Activated T-cell treated with anti-CD3 and anti-CD28 coated beads for 48 hours (primary cell): ENCODE data around the gene RILPL2.
A peak's percentile ranks its signal among the peaks of the same experiment; 100 is the strongest.
"Not testable (repeated sequence)": the region's sequence is repeated elsewhere in the genome, so short reads cannot be mapped to it uniquely, and the experiment has no call there.

Experiments used
- DNase-seq: peaks from one replicate; pipeline ENCODE4 v3.0.0-alpha.2; 2020; ENCODE audit warnings: low read depth

Gene RILPL2

DNA sequence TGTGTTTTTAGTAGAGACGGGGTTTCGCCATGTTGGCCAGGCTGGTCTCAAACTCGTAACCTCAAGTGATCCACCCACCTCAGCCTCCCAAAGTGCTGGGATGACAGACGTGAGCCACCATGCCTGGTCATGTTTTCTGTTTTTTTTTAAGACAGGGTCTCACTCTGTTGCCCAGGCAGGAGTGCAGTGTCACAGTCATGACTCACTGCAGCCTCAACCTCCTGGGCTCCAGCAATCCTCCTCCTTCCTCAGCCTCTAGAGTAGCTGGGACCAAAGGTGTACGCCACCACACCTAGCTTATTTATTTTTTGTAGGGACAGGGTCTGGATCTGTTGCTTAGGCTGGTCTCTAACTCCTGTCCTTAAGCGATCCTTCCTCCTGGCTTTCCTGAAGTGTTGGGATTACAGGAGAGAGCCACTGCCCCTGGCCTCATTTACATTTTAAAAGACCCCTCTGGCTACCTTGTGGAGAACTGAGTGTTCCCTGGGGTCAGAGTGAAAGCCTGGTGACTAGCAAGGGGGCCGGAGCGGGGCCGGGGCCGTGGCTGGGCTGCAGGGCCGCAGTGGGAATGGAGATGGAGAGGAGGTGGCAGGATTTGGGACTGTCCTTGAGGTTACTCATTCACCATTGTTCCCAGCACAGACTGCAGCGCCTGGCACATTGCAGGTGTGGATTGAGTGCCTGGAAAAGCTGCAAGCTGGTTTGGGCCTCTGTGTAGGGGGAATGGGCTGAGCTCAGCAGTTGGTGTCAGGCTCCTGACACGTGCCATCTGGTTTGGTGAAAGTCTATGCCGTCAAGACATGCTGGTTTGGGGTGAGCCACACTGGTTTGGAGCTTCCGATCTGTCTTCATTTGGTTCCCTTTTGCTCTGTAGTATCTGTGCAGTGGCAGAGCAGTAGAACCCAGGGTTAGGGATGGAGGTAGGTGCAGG, 34.5 kb downstream of the RILPL2 start:
- DNase-seq: no peak

DNA sequence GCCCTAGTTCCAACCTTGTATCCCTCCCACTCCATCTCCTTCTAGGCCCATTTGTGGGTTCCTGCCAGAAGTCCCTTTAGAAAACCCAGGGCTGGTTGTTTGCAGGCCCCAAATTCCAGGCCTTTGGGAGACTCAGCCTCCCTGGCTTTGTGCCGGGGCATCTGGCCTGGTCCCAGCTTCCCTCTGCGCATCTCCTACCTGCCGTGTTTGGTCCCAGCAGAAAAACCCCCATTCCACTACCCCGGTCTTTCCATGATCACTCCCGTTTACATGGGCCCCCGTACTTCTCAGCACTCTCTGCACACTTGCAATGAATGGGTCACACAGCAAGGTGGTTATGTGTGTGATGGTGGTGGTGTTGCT, 37.2 kb downstream of the RILPL2 start:
- DNase-seq: no peak

DNA sequence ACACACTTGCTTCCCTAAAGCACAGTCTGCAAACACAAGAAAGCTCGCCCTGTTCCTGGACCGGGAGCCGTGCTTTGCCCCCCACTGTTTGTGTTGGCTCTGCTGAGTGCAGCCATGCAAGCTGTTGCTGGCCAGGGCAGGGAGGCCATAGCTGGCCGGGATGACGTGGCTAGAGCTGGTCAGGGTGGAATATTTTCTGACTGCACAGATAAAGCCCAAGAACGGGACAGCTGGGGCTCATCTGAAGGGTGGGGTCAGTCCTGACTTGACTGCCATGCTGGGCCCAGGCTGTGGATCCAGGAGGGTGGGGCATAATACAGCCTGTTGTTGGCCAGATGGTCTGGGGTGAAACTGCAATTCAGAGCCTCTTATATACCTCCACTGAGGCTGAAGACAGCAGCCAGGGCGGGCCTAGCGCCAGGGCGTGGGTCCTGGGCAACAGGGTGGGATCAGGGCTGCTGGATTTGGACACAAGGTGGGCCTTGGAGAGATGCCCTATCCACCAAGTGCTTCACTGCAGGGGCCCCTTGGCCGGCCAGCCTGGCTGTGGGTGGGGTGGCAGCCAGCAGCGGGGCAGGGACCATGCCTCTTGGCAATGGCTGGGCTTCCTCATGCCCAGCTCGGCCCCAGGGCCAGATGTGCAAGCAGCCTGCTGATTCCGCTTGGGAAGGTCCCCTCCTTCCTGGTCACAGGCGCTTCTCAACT, 37.8 kb downstream of the RILPL2 start:
- no peak for DNase-seq

DNA sequence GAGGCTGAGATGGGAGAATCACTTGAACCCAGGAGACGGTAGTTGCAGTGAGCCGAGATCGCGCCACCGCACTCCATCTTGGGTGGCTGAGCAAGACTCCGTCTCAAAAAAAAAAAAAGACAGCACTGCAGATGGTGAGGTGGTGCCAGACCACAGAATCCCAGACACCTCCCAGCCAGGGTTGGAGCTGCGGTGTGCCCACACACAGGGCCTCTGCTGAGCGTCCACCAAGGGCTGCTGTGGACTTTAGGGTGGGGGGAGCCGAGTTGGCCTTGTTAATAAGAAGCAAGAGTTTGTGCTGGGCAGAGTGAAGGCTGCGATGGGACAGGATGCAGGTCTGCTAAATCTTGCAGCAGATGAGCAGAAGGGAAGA, 38.3 kb downstream of the RILPL2 start:
- no peak for DNase-seq

DNA sequence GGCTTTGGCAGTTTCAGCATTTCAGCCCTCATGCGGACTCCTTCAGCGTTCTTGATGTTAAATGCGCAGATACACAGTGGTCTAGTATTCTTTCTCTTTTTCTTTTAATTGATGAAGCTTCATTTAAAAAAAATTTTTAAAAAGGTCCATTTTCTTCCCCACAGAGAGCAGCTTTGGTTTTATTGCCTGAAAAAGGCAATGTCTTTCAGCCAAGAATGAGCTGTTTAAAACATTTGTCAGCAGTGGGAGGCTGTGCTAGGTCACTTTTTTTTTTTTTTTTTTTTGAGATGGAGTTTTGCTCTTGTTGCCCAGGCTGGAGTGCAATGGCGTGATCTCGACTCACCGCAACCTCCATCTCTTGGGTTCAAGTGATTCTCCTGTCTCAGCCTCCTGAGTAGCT, 39.1 kb downstream of the RILPL2 start:
- no peak for DNase-seq

DNA sequence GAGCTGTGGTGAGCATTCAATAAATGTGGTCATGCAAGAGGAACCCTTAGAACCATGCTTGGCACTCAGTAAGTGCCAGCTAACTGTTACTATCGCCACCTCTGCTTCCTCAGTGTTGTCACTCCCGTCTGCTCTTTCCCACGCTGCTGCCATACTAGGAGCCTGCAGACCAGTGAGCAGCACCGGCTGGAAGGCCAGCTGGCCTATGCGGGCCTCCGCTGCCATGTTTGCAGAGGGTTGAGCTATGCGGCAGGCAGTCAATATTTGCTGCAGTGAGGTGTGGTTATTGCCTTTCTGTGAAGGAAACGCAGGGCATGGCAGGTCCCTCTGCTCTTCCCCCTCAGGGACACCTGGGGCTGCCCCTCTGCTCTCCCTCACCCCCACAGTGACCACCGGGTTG, 39.5 kb downstream of the RILPL2 start:
- no peak for DNase-seq

DNA sequence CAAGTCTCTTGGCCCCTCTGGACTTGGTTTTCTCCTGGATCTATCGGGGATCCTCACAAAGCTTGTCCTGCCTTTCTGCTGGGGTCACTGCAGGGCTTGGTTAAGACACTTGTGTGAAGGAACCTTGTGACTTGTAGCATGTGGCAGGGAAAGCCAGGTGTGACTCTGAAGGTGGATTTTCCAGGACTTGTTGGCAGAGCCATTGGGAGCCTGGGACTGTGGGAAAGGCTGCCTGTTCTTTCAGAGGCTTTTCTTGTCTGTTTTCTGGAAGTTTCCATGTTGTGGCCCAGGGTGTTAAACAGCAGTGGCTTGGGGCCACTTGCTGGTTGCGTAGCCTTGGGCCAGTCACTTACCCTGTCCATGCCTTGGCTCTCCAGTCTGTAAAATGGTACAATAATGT, 39.9 kb downstream of the RILPL2 start:
- no peak for DNase-seq

DNA sequence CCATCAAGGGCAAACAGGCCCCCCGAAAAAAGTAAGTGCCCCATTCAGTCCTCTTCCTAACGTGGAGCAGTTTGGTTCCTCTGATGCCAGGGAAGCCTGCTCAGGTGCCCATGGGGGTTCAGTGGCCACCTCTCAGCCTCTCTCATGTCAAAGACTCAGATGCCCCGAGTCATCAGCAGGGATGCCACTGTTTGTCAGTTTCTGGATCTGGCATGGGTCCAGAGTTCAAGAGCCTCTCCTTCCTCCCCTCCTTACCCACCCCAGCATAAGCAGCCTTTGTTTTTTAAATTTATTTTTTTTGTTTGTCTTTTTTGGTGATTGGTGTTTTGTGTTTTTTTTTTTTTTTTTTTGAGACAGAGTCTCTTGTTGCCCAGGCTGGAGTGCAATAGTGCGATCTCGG, 41.2 kb downstream of the RILPL2 start:
- DNase-seq: no peak

DNA sequence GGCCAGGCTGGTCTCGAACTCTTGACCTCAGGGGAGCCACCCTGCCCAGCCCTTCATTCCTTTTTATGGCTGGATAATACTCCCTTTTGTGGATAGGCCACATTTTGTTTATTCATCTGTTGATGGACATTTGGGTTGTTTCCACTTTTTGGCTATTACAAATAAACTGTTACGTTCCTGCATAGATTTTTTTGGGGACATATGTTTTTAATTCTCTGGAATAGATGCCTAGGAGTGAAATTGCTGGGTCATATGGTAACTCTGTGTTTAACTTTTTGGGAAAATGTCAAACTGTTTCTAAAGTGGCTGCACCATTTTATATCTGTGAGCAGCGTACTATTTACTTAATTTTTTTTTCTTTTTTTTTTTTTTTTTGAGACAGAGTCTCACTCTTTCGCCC, 42.7 kb downstream of the RILPL2 start:
- DNase-seq: no peak

DNA sequence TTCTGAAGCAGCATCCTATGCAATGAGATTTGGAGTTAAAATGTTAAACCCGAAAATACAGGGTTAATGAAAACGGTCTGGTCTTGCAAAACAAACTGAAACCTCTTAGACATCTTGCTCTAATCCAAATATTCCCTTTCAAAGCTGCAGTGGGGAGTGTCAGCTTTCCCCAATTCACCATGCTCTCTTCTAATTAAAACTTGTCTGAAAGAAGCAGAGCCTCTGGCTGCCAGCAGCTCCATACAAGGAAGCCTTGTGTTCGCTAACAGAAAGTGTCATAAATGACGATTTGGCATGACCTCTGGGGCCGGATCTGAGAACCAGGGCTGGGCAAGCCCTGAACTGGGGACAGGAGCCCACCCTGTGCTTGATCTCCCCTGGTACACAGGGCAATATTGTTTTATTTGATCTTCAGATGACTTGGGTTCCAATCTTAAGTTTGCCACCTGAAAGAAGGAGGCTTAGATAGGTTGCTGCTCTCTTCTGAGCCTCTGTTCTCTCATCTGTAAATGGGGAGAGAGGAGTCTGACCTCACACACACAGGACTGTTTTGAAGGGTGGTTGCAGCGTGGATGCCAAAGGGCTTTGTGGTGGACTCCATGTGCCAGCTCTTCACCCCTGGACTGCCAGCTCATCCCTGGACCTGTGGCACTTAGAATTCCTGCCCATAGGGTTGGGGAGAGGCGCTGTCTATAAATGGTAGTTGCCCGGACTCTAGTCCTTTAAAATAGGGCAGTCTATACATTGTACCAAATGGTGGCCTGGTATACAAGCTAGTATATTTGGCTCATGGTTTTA, 44.7 kb downstream of the RILPL2 start:
- DNase-seq: no peak

DNA sequence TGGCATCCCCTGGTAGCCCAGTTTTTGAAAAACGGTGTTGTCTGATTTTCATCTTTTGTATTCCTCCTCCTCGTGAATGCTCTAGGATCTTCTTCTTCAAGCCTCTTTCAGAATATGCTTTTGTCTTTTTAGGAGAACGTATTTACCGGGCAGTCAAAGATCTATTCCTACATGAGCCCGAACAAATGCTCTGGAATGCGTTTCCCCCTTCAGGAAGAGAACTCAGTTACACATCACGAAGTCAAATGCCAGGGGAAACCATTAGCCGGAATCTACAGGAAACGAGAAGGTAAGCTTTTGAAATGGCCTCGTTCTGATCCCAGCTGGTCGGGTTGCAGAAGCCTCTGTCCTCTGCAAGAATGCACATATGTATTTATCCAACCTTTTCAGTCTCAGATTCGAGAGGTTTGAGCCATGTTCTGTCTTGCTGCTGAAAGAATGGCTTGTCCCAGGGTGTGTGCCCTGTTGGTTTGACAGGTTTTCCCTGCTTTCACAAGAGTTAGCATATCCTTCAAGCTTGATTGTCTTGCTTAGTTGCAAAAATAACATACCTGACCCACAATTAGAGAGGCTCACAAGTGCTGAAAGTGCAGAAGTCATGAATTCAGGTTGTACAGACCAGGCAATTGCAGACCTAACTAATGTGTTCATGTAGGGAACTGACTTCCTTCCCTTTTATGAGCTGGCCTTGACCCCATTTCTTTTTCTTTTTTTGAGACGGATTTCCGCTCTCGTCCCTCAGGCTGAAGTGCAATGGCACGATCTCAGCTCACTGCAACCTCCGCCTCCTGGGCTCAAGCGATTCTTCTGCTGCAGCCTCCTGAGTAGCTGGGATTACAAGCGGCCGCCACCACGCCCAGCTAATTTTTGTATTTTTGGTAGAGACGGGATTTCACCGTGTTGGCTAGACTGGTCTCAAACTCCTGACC, 45.7 kb downstream of the RILPL2 start:
- DNase-seq: no peak

DNA sequence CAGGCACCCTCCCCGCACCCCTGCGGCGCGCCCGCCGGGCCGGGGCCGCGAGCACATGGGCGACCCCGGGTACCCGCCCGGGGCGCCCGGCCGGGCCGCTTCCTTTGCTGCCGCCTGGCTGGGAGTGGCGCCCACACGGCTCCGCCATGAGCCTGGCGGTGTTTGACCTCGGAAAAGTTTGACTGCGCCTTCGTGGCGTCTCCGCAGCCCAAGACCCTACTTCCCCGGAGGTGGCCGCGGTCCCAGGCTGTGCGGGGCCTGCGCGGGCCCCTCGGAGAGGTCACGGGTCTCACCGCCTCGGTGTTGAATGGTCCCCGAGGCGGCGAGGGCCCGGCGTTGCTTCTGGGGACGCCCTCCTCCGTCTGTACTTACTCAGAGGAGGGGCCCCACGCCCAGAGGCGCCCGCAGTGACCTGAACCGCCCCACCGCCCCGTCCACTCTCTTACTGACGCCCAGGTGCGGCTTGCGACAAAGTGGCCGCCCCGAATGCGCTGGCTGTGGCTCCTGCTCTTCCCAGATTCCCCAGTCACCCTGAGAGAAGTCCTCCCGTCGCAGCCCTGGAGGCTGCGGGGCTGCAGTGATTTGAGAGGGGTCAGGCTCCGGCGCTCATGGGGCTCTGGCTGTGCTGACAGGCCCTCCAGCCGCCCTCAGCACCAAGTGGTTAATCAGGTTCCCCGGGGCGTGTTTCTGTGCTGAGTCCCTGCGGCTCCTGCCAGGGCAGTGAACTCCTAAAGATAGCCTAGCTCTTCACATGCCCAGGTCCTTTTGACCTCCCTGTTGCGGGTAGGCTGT, 46.7 kb downstream of the RILPL2 start:
- peak; percentile 25 for DNase-seq

DNA sequence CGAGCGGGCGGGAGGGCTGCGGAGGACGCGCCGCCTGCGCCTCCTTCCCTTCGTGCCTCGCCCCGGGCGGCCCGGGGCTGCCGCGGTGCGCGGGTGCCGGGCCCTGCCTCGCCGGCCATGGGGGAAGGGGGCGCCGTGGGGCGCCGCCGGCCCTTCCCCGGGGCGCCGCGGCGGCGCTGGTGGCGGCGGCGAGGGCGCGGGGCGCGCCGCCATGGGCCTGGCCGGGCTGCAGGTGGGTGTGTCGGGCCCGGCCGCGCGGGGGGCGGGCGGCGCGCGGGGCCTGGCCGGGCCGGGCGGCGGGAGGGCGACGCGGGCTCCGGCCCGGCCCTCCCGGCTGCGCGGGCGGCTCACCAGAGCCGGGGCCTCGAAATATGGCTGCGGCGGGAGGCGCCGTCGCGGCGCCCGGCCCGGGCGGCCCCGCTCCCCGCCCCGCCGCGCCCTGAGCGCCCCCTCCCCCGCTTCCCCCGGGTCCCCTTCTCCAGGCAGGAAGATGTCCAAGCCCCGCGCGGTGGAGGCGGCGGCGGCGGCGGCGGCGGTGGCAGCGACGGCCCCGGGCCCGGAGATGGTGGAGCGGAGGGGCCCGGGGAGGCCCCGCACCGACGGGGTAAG, 47.4 kb downstream of the RILPL2 start:
- DNase-seq: no peak

DNA sequence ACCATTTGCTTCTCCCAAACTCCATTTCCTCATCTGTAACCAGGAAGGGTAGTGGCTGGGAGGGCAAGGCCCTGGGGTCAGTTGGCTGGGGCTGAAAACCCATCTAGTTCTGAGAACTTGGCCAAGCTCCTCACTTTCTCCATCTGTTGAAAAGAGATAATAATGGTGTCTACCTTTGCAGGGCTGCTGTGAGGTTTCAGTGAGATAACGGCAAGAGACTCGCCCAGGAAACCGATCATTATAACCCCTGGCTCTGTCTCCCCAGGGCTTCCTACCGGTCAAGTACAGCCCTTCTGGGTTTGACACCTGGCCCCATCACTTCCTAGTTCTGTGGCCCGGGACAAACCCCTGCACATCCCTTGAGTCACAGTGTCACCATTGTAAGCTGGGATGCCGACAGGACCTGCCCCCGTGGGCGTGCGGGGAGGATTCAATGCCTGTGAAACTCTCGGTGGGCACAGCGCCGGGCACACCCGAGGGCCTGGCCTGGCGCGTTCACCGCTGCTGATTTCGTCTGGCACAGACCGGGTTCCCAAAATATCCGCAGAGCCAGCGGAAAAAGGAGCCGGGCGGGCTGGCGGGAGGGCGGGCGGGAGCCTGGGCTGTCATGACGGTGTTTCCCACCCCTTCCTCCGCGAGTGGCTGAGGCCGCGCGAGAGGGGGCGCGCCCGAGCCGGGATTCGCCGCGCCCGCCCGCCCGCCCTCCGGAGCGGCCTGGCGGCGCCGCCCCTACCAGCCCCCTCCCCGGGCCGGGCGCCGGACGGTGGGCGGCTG, 48.1 kb downstream of the RILPL2 start:
- DNase-seq: peak; percentile 72

DNA sequence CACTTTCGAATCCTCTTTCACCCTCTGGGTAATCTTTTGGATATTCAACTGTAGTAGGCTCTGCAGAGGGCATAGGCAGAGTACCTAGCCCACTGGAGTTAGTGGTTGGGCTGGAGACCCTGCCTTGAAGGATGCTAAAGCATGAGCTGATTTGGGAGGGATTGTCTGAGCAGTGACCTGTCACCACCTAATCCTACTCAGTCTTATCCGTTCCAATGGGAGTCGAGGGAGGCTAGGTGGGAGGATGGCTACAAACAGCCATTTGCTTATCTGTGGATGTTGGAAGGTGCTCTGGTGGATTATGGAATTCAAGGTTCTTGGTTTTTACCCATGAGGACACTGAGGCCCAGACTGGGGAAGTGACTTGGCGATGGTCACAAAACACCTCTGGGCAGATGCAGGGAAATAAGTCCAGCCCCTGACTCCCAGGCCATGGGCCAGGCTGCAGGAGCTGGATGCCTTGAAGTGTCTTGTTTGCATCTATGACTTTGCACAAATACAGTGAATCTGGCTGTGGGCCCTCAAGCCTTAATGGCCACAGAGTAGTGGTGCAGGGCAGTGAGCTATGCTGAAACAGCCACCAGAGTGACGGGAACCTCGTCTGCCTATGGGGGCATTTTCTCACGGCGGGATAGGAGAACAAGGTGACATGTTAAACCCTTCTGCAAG, 48.8 kb downstream of the RILPL2 start:
- no peak for DNase-seq

DNA sequence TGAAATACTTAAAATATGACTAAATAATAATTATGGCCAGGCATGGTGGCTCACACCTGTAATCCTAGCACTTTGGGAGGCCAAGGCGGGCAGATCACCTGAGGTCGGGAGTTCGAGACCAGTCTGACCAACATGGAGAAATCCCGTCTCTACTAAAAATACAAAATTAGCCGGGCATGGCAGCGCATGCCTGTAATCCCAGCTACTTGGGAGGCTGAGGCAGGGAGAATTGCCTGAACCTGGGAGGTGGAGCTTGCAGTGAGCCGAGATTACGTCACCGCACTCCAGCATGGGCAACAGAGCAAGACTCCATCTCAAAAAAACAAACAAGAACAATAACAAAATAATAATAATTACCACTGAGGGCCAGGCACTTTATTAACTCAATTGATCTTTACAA, 50.9 kb downstream of the RILPL2 start:
- not testable (repeated sequence) for DNase-seq

DNA sequence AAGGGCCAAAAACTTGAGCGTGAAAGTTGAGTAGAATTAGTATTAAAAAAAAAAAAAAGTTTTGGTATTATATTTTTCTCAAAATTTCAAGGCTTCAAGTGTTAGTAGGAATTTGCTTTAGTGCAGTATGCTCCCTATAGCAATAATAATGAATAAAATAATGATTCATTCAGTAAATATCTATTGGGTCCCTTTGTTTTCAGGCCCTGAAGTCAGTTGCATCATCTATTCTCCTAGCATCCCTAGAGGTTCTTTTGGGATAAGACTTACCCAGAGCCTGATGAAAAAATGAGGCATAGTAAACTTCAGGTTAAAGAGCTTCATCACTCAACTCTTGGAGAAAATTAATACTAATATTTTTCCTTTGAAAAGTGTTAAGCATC, 51.5 kb downstream of the RILPL2 start:
- no peak for DNase-seq

DNA sequence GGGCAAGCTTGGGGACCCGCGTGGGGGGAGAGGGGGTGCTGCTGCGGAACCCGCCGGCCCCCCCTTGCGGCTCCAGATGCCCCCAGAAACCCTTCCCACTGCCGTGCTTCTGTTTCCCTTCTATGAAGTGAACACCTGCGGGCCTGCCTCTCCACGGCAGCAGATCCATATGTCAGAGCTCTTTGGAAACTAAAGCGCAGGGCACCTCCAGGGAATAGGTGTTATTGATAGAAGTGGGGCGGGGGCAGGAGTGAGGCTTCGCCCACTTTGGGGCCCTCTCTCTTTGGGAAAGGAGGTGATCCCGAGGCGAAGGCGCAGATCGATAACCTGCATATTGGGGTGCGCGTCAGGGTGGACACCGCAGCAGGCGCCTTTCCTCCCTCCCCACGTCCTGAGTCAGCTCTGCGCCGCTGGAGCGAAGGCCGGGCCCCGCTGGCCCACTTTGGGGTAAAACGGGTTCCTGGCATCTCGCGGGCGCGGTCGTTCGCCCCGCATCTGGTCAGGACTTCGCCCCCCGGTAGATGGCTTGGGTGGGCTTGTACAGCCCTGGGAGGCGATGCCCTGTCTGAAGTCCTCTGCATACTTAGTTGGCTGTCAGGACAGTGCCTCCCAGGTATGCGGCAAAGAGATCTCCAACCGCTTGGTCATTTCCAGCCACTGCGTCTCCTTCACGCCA, 52.0 kb downstream of the RILPL2 start:
- no peak for DNase-seq

DNA sequence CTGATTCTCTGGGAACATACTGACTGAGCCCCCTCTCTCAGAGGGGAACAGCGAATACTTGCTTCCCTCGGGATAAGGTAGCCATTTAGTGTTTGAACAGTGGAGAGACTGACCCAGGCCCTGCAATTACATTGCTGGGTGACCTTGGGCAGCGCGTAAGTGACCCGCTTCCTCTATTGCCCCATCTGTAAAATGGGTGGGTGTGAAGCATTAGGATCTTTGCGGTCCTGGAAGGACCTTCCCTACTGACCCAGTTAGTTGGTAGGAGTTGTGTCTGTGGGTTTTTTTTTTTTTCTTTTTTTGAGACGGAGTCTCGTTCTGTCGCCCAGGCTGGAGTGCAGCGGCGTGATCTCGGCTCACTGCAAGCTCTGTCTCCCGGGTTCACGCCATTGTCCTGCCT, 53.8 kb downstream of the RILPL2 start:
- no peak for DNase-seq
